ENCODE measurements around the gene MARCHF10. TPM values are rescaled to one million over a fixed set of nuclear protein-coding genes. Genes with fewer than 3 reads are reported as not detected.

Gene MARCHF10
- total and polyA plus RNA-seq, 2 of the 4 experiments (the other 2 are of a cell fraction) = 0.18 to 0.74 TPM

DNA sequence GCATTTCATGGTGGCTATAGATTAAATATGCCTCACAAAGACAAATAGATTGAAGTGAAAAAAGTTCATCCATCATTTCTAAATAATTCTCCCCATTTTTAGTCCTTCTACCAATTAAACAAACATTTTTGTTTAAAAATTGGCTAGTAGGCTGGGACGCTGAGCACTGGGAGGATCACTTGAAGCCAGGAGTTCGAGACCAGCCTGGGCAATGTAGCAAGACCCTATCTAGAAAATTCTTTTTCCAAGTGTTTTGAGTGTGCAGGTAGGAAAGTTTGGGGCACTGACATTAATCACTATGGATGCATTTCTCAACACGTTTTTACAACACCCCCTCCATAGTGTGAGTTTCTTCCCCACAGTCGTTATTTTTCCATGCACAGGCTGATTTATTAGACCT, 123.9 kb downstream of the MARCHF10 start:
- no peak overlapping the region for H2BK120ac ChIP-seq (ENCODE audit: low read depth, low read length)
- no peak overlapping the region for H3K27ac ChIP-seq (ENCODE audit: insufficient read depth, low read length)
- H4K5ac ChIP-seq (ENCODE audit: low read depth, low read length) = no peak overlapping the region
- H3K27me3 ChIP-seq (ENCODE audit: control insufficient read depth, insufficient read depth, low read length) = no peaks in the 10 kb centered on the region
- no peaks in the 10 kb centered on the region; the same call in 1 of the 2 replicates for H3K9me1 ChIP-seq (ENCODE audit: insufficient read depth, low read length)
- no peak overlapping the region for H2AFZ ChIP-seq (replicated peaks; ENCODE audit: low read length, poor library complexity)
- peaks cover 62% of the 10 kb centered on the region for H3K36me3 ChIP-seq (ENCODE audit: control insufficient read depth, insufficient read depth, low read length)
- H3K4me2 ChIP-seq (ENCODE audit: low read depth, low read length) = no peak overlapping the region
- H3K4ac ChIP-seq (ENCODE audit: low read depth, low read length) = no peak overlapping the region
- no peaks in the 10 kb centered on the region for H3K4me1 ChIP-seq (ENCODE audit: control insufficient read depth, insufficient read depth, low read length)
- H3K18ac ChIP-seq (ENCODE audit: low read depth, low read length) = no peak overlapping the region
- H2AK9ac ChIP-seq (replicated peaks; ENCODE audit: low read depth, low read length, poor library complexity) = no peak overlapping the region
- H3K9me3 ChIP-seq (ENCODE audit: control insufficient read depth, insufficient read depth, low read length) = no peaks in the 10 kb centered on the region
- ATAC-seq (ENCODE audit: low read depth) = no peak
- no peak overlapping the region for H3K9ac ChIP-seq (ENCODE audit: low read depth, low read length)
- ChIA-PET CTCF (no interaction called here), POLR2A (ENCODE audit: unreplicated experiment) (no interaction called here)
- peaks cover 0 to 4% of the 10 kb centered on the region in 2 experiments; a peak in 1 of 4 replicates for H3K79me1 ChIP-seq (ENCODE audit: low read depth in 1 of 2, low read length in 2 of 2)
- TF ChIP-seq FOS (IDR thresholded peaks at IDR 0.05; ENCODE audit: low read depth, low read length) = no peak
- TF ChIP-seq CHD1 (IDR thresholded peaks at IDR 0.05; ENCODE audit: low read depth, low read length) = no peak
- H3K14ac ChIP-seq (replicated peaks; ENCODE audit: low read depth, low read length) = no peak overlapping the region
- WGBS, 2 experiments (ENCODE audit: extremely low coverage in 2 of 2, insufficient read length in 1 of 2) = no CpG with 5 or more reads among the region's 4 CpGs
- dilution Hi-C loops (cut with HindIII; ENCODE audit: low sequenced_read_pairs, unreplicated experiment) (no loop called here), in situ Hi-C loops (cut with MboI; ENCODE audit: low sequenced_read_pairs) (no loop called here), intact Hi-C loops (cut with micrococcal nuclease) (no loop called here)
- H2BK20ac ChIP-seq (ENCODE audit: low read depth, low read length) = no peak overlapping the region
- H4K20me1 ChIP-seq (ENCODE audit: insufficient read depth, low read length) = no peaks in the 10 kb centered on the region
- BruUV-seq (replicated peaks) = no TSS peak
- H3K4me3 ChIP-seq (ENCODE audit: insufficient read depth, low read depth, low read length) = no peak overlapping the region
- H4K8ac ChIP-seq (ENCODE audit: low read depth in 2 of 2, low read length in 2 of 2) = no peak overlapping the region
- H2BK15ac ChIP-seq (ENCODE audit: low read depth, low read length) = no peak overlapping the region
- no peak for DNase-seq
- H2BK5ac ChIP-seq (ENCODE audit: low read depth, low read length, poor library complexity, severe bottlenecking) = no peak overlapping the region
- H2AK5ac ChIP-seq (ENCODE audit: low read depth, low read length) = no peak overlapping the region
- no peak overlapping the region for H4K91ac ChIP-seq (ENCODE audit: insufficient read depth, low read depth, low read length)
- no peak overlapping the region for H3K23ac ChIP-seq (ENCODE audit: low read depth, low read length)
- H3K56ac ChIP-seq (ENCODE audit: extremely low read depth, insufficient read depth, low read length) = no peak overlapping the region

Data from IMR-90 (cell line).